Effector memory CD4-positive, alpha-beta T cell (primary cell): ENCODE data around the gene MED9.

Experiments used
- DNase-seq, 3 donors: peaks; one replicate each; pipeline ENCODE4 v3.0.0-alpha.2; 2020
- H3K27ac ChIP-seq: 2 replicates; pipeline ENCODE4 v1.7.0; 2013; ENCODE audit warnings: mild to moderate bottlenecking, low read length, moderate library complexity; ENCODE audit not compliant: insufficient read depth, poor library complexity, severe bottlenecking
- H3K27me3 ChIP-seq: replicated peaks from 2 replicates; pipeline ENCODE4 v1.7.0; 2013; ENCODE audit warnings: mild to moderate bottlenecking, low read length; ENCODE audit not compliant: insufficient read depth, control insufficient read depth, poor library complexity, severe bottlenecking
- H3K36me3 ChIP-seq: 2 replicates; pipeline ENCODE4 v1.7.0; 2013; ENCODE audit warnings: mild to moderate bottlenecking, low read length, moderate library complexity; ENCODE audit not compliant: control insufficient read depth, insufficient read depth
- H3K4me1 ChIP-seq: 2 replicates; pipeline ENCODE4 v1.7.0; 2013; ENCODE audit warnings: low read length, mild to moderate bottlenecking; ENCODE audit not compliant: control insufficient read depth, insufficient read depth, poor library complexity, severe bottlenecking
- H3K4me3 ChIP-seq: 2 replicates; pipeline ENCODE4 v1.7.0; 2013; ENCODE audit warnings: low read length, low read depth, mild to moderate bottlenecking; ENCODE audit not compliant: insufficient read depth, poor library complexity, severe bottlenecking
- H3K9me3 ChIP-seq: 2 replicates; pipeline ENCODE4 v1.7.0; 2013; ENCODE audit warnings: mild to moderate bottlenecking, low read length, moderate library complexity; ENCODE audit not compliant: control insufficient read depth

Gene MED9

DNA sequence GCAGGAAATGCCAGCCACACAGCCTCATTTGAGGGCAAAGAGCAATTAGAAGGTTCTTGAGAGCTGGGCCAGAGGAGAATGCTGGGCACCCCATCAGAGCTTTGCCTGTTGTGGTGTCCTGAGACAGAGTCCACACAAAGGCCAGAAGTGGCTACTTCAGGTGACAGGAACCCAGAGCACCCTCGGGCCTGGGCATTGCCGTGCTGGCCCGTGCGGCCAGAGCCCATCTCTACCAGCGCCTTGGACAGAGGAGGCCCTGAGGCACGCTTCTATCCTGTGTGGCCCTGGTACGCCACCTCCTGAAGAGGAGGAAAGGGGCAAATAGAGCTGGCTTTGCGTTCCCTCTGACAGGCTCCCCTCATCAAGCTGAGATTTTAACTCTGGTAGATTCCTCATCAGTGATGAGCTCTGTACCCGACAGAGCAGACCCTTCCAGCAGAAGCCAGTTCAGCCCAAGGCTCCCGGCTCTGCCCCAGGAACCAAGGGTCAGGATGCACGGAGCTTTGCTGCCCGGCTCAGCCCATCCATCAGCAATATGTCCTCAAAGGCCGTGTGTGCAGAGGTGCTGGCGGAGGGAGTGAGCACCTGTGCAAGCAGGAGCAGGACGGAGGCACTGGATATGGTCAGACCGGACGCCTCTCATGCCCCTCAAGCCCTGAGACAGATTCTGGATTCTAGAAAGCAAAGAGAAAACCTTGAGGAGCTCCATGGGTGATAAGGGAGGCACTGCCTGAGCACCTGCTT, 22.8 kb downstream of the MED9 start:
- no peaks in the 10 kb centered on the region for H3K9me3 ChIP-seq
- H3K27ac ChIP-seq: no peak overlapping the region
- no peak overlapping the region for H3K4me3 ChIP-seq
- H3K4me1 ChIP-seq: peaks cover 14% of the 10 kb centered on the region
- H3K27me3 ChIP-seq: no peaks in the 10 kb centered on the region
- DNase-seq: no peak
- H3K36me3 ChIP-seq: no peaks in the 10 kb centered on the region

DNA sequence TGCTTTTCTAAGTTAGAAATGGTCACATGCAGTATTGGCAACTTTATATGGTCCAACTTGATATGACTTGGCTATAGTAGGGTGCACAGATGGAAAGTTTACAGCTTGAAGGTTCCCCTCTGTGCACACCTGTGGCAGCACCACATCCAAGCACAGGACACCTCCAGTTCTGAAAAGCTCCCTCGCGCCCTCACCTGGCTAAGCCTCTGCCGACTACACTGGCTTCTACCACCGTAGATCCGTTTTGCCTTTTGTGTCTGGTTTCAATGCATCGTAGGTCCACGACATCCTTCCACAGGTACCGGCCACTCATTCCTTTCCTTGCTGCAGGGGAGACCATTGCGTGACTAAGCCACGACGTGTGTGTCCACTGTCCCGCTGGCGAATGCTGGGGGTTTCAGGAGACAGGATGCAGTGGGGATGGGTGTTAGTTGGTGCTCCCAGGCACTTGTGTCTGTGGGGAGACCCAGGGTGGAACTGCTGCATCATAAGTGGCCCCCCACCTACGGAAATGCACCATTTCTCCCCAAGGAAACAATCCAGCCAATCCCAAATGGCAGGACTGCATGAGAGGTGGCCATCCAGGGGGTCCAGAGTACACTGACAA, 24.3 kb downstream of the MED9 start:
- H3K27me3 ChIP-seq: no peaks in the 10 kb centered on the region
- DNase-seq: no peak
- H3K4me3 ChIP-seq: no peak overlapping the region
- no peak overlapping the region for H3K27ac ChIP-seq
- H3K9me3 ChIP-seq: no peaks in the 10 kb centered on the region
- no peaks in the 10 kb centered on the region for H3K36me3 ChIP-seq
- H3K4me1 ChIP-seq: peaks cover 4% of the 10 kb centered on the region

DNA sequence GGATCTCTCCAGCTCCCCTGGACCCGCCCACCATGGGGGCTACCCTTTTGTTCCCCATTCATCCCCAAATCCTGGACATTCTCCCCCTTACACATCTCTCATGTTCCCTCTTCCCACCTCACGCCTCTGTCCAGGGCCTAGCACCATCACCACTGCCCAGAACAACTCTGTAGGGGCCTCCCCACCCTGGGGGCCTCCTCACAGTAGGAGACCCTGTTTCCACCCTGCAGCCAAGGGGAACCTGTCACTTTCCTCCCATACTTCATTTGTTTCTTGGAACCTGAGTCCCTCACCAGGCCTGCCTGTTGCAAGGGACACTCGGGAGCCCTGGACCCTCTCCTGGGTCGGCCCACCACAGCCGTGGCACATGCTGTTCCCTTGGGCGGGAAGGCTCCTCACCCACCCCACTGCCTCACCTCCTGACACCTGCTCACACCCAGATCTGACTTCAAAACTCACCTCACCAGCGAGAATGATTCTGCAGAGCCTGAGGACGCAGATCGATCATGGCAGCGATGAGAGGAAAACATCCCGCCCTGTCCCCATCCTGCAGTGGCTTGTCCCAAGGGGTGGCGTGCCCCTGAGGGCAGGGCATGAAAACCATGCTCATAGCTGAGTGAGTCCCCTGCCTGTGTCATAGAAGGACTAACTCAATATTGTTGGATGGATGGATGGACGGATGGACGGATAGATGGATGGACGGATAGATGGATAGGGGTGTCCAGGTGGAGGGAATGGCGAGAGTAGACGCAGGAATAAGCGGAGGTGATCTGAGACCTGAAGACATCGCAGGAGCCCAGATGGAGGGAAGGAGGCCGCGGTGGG, 26.2 kb downstream of the MED9 start:
- no peaks in the 10 kb centered on the region for H3K9me3 ChIP-seq
- no peaks in the 10 kb centered on the region for H3K4me1 ChIP-seq
- H3K36me3 ChIP-seq: no peaks in the 10 kb centered on the region

DNA sequence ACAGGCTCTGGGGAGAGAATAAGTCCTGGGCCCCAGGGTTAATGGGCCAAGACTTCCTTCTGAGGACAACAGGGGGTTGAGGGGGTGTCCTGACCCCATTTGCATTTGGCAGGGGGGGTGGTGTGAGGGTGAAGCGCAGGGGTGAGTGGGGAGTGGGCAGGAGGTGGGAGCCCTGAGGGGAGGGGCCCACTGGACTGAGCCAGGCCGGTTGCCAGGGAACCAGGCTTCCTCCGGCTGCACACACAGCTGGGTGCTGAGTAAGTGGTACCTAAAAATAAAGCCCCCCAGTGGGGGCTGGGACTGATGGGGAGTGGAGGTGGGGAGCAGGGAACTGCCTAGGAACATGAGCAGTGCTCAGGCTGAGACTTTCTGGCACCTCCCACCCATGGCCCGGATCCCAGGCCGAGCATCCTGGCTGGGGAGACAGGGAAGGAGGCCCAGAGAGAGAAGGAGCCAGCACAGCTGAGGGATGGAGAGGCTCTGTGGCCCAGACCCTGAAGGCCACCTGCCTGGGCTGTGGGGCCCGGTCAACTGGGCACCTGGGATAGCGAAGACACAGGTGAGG, 26.8 kb downstream of the MED9 start:
- no peaks in the 10 kb centered on the region for H3K4me1 ChIP-seq
- no peak for DNase-seq
- H3K36me3 ChIP-seq: no peaks in the 10 kb centered on the region
- H3K27ac ChIP-seq: no peak overlapping the region
- H3K9me3 ChIP-seq: no peaks in the 10 kb centered on the region
- no peak overlapping the region for H3K4me3 ChIP-seq
- H3K27me3 ChIP-seq: no peaks in the 10 kb centered on the region

More for the DNA sequence above, 26.2 kb downstream of the MED9 start:
- Histone ChIP-seq H3K27ac (no peak overlapping the region), H3K4me3 (no peak overlapping the region), H3K27me3 (no peaks in the 10 kb centered on the region)
- no peak for DNase-seq

DNA sequence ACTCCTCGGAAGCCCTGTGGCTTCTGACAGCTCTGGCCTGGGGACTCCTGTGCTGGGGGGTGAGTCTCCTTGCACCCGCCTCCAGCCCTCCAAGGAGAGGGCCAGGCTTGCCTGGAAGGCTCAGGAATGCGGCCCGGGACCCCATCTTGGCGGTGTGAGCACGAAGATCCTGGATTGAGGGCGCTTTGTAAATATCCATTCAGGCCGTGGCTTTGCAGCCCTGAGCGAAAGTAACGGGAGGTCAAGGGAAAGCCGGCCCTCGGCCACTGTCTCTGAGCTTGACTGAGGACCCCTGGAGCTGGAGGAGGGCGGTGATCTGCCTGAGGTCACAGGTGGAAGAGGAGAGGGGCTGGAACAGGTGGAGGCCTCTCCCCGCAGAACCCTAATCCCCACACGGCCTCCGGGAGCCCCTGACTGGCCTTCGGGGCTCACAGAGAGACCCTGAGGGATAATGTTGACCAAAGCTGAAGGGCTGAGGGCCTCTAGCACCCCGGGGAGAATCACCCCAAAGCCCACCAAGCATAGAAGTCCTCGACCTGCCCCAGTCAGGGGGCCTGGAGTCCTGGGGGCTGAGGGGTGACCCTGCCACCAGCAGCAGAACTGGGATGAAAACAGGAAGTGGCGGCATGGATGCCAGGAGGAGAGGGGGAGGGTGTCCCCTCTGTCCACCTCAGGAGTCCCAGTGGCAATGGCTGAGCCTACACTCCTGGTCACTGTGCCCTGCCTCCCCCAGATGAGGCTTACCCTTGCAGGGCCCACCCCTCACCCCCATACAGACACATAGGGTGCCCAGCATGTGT, 27.7 kb downstream of the MED9 start:
- Histone ChIP-seq H3K9me3 (no peaks in the 10 kb centered on the region), H3K4me3 (no peak overlapping the region), H3K27ac (no peak overlapping the region), H3K36me3 (no peaks in the 10 kb centered on the region), H3K27me3 (no peaks in the 10 kb centered on the region), H3K4me1 (no peaks in the 10 kb centered on the region)
- no peak for DNase-seq

GRCh38 chr17:17505151-17505550, 28.4 kb downstream of the MED9 start:
- no peaks in the 10 kb centered on the region for H3K4me1 ChIP-seq
- no peaks in the 10 kb centered on the region for H3K27me3 ChIP-seq
- H3K27ac ChIP-seq: no peak overlapping the region
- no peaks in the 10 kb centered on the region for H3K9me3 ChIP-seq
- no peak overlapping the region for H3K4me3 ChIP-seq
- no peaks in the 10 kb centered on the region for H3K36me3 ChIP-seq
- no peak for DNase-seq

DNA sequence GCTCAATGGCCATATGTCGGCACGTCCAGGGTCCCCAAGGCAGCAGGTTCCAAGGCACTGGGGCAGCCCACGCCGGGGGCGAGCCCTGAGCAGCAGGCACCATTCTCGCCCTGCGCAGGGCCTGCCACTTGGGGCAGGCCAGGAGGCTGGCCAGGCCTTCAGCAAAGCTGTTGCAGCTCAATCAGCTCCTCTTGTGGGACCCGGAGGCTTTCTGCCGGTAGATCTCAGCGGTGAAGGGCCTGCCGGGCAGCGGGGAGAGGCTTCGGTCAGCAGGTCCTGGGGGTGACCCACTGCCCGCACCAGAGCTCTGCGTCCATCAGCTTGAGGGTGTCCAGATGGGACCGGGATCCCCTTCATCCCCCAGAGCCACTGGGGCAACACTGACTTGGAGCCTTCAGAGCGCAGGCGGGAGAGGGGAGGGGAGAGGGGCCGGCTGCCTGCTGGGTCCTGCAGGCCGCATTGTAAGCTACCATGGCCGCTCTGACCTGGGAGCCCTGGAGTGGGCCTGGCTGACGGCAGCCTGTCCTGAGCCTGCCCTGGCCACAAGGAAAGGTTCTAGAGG, 28.9 kb downstream of the MED9 start:
- H3K4me3 ChIP-seq: no peak overlapping the region
- H3K4me1 ChIP-seq: no peaks in the 10 kb centered on the region
- DNase-seq: no peak
- H3K9me3 ChIP-seq: no peaks in the 10 kb centered on the region
- H3K27me3 ChIP-seq: no peaks in the 10 kb centered on the region
- no peak overlapping the region for H3K27ac ChIP-seq
- H3K36me3 ChIP-seq: no peaks in the 10 kb centered on the region

DNA sequence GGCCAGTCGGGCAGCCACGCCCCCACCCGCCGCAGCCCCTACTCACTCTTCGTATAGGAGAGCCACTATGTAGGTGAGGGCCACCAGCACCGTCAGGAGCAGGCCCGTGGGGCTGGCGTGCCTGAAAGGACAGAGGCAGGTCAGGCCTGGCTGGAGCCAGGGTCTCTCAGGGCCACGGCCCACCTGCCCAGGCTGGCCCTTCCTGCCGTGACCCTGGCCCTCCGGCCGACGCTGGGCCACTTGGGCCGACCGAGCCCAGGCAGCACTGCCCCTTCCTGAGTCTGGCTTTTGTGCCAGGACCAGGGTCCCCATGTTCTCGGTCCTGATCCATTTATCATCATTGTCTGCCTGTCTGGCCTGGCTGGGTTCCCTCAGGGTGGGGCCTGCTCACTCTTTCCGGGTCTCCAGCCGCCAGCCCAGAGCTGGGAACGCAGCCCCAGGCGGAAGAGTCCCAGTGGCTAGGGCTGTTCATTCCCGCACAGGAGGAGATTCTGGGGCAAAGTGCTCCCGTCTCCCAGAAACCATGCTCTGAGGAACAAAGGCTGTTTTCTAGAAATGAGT, 29.5 kb downstream of the MED9 start:
- H3K9me3 ChIP-seq: no peaks in the 10 kb centered on the region
- H3K27ac ChIP-seq: no peak overlapping the region
- no peaks in the 10 kb centered on the region for H3K4me1 ChIP-seq
- no peak for DNase-seq
- no peaks in the 10 kb centered on the region for H3K36me3 ChIP-seq
- no peak overlapping the region for H3K4me3 ChIP-seq
- H3K27me3 ChIP-seq: no peaks in the 10 kb centered on the region

DNA sequence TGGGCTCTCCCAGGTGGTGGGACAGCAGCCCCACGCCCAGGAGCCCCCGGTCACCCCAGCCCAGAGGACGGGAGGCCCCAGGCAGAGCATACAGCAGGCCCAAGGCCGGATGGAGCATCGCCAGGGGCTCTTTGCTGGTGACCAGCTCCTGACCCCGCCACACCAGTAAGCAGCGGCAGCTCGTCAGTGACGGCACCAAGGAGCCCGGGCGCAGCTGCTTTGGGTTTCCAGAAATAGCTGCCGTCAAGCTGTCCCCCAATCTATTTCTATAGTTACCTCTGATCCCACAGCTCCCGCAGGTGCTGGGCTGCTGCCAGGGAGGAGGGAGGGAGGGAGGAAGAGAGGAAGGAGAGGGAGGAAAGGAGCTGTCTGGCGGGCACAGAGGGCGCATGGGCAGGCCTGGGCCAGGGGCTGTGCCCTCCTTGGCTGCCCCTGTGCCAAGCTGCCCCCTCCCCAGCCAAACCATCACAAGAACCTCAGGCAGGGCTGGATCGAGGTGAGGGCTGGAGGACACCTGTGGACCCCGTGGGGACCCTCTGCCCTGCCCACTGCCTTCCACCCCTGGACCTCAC, 30.2 kb downstream of the MED9 start:
- H3K9me3 ChIP-seq: no peaks in the 10 kb centered on the region
- no peaks in the 10 kb centered on the region for H3K4me1 ChIP-seq
- H3K4me3 ChIP-seq: no peak overlapping the region
- DNase-seq: no peak
- no peak overlapping the region for H3K27ac ChIP-seq
- H3K27me3 ChIP-seq: no peaks in the 10 kb centered on the region
- no peaks in the 10 kb centered on the region for H3K36me3 ChIP-seq
